22Rv1 (cell line): ENCODE data around the gene ABHD4.

Source experiments
- CTCF ChIP-seq: fragments of 450-650 bp; IDR thresholded peaks from 2 replicates; pipeline ENCODE4 v1.5.1; 2017; ENCODE audit warnings: mild to moderate bottlenecking
- ZFX ChIP-seq: fragments of 450-650 bp; IDR thresholded peaks from 2 replicates; pipeline ENCODE4 v1.6.1; 2017; ENCODE audit warnings: antibody characterized with exemption, borderline replicate concordance

GRCh38 chr14:22588526-22589095 lies 9.5 kb upstream of the ABHD4 start:
- TF ChIP-seq CTCF = no peak
- no peak for TF ChIP-seq ZFX
